Right lobe of liver (tissue), 4 donors: Measurements from ENCODE around the gene HOXD3.

ENCODE experiments used
- CTCF ChIP-seq, 4 donors: fragments of 200-600 bp in 3 of 4; fragments of 450-650 bp in 1 of 4; IDR thresholded peaks; one replicate each; pipeline versions ENCODE4 v1.5.1 to v1.8.0; 2016 to 2022; ENCODE audit warnings: antibody characterized with exemption in 4 of 4, mild to moderate bottlenecking in 2 of 4
- POLR2A ChIP-seq: fragments of 450-650 bp; IDR thresholded peaks from one replicate; pipeline ENCODE4 v1.6.1; 2017; ENCODE audit warnings: antibody characterized with exemption, mild to moderate bottlenecking
- donor health status: DM: no; HTN: no; CAD: no.
- donor health status: DM: no; HTN: no; CAD: no.
- donor health status: DM: no; HTN: yes; CAD: no.

DNA sequence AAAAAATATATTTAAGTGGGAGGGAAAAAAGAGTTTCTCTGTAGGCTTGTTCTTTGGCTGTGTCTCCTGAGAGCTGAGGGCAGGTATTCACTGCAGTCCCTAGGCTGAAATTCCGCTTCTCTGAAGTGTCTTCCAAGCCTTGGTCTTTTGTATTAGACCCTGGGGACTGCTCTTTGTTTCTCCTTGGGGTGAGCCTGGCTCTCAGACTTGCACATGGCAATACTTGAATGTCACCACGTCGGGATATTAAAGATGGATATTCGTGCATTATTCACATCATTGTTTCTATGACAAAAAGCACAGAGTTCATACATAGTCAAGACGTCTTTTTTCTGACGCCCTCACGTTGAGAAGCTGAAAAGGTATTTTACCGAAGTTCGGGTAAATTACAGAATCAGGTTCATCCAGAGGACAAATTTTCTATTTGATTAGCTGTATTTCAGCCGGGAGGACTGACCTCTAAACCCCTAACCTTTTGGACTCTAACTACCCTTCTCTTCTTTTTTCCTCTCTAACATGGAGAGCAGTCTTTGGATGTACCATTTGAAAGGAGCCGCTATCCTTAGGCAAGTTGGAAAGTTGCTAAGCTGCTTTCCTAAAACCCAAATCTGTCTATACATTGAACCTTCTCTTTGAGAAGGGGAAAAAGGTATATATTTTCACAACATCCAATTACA, 2.4 kb upstream of the HOXD3 start:
- TF ChIP-seq CTCF (IDR thresholded peaks at IDR 0.05): no peak
- TF ChIP-seq POLR2A: no peak
